Measurements from ENCODE around the gene UBAC2.
"Not testable (repeated sequence)": the region's sequence is repeated elsewhere in the genome, so short reads cannot be mapped to it uniquely, and the experiment has no call there.

Gene UBAC2

DNA sequence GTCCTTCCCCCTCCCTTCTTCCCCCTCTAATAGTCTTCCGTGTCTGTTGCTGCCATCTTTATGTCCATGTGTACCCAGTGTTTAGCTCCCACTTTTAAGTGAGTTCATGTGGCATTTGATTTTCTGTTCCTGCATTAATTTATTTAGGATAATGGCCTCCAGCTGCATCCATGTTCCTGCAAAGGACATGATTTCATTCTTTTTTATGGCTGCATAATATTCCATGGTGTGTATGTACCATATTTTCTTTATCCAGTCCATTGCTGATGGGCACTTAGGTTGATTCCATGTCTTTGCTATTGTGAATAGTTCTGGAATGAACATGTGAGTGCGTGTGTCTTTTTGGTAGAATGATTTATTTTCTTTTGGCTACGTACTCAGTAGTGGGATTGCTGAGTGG, 48.5 kb downstream of the UBAC2 start:
- DNase-seq (ENCODE audit: low read depth) = not testable (repeated sequence)

DNA sequence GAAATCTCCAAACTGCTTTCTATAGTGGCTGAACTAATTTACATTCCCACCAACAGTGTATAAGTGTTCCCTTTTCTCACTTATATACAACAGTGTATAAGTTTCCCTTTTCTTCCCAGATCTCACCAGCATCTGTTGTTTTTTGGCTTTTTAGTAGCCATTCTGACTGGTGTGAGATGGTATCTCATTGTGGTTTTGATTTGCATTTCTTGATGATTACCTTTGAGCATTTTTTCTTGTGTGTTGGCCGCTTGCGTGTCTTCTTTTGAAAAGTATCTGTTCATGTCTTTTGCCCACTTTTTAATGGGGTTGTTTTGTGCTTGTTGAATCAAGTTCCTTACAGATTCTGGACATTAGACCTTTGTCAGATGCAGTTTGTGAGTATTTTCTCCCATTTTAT, 49.0 kb downstream of the UBAC2 start:
- DNase-seq (ENCODE audit: low read depth) = not testable (repeated sequence)

DNA sequence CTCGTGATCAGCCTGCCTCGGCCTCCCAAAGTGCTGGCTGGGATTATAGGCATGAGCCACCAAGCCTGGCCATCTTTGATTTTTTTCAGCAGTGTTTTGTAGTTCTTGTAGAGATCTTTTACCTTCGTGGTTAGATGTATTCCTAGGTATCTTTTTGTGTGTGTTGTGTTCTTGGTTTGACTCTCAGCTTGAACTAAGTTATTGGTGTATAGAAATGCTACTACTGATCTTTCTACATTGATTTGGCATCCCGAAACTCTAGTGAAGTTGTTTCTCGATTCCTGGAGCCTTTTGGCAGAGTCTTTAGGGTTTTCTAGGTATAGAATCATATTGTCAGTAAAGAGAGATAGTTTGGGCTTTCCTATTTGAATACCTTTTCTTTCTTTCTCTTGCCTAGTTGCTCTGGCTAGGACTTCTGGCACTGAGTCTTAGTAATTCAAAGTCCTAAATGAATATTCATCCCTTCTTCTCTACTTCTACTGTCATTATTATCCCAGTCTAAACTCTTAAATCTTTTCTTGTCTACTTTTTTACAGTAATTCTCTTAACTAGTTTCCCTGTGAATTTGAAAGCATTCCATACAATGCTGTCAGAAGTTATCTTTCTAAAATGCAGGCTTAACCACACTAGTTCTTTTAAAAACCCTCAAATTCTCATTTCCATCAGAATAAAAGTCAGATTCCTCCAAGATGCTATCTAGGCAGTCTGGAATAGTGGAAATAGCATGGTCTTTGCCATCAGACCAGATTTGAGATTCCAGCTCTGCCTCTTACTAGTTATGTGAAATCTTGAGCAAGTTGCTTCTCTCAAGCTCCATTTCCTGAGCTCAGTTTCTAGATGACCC, 50.5 kb downstream of the UBAC2 start:
- no peak for DNase-seq (ENCODE audit: low read depth)

GRCh38 chr13:99251921-99252320, 51.3 kb downstream of the UBAC2 start:
- no peak for DNase-seq (ENCODE audit: low read depth)

DNA sequence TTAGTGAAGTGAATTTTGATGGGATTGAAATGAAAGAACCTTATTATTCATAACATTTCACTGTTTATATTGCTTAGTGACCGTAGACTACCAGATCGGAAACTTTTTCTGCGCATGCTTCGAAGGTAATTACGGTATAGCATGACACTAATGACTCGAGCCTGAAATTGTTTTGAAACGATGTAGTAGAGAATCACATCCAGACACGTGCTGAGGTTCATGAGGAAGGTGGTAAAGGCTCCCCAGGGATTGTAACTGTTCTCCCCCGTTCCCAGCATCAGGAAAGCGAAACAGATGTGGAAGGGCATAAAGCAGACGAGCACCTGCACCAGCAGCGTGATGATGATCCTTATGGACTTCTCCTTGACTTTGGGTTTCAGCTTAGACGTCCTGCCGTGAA, 54.2 kb downstream of the UBAC2 start:
- DNase-seq (ENCODE audit: low read depth) = no peak

DNA sequence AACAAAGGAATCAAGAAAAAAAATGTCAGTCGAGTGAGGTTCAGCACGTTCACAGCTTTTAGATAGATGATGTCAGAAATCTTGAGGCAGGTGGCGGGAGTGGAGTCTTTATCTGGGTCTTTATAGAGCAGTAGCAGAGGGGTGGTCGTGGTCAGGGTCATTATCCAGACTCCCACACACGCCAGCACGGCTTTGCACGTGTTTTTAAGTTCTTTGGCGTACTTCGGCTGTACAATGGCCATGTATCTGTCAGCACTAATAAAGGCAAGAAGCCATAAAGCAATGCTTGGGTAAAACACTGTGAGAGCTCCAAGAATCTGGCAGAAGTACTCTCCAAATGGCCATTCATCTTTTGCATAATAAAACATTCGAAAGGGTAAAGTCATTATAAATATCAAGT, 54.6 kb downstream of the UBAC2 start:
- no peak for DNase-seq (ENCODE audit: low read depth)

GRCh38 chr13:99256283-99256682, 55.6 kb downstream of the UBAC2 start:
- DNase-seq (ENCODE audit: low read depth) = no peak

DNA sequence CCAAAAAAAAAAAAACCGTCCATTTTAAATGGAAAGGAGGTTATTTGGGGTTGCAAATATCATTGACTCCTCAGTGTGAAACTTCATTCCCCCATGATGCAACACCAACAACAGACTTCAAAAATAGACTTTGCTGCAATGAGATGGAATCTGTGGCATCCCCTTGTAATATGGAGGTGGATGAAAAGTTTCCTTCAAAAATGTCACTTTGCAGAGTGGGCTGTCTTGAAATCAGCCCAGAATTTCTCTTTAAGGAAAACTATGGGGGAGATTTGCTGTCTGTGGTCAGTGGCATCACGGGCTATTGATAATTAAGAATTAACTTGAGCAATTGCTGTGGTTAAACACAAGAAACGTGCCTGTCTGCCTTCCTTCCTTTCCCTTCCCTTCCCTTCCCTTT, 56.1 kb downstream of the UBAC2 start:
- DNase-seq (ENCODE audit: low read depth) = no peak

DNA sequence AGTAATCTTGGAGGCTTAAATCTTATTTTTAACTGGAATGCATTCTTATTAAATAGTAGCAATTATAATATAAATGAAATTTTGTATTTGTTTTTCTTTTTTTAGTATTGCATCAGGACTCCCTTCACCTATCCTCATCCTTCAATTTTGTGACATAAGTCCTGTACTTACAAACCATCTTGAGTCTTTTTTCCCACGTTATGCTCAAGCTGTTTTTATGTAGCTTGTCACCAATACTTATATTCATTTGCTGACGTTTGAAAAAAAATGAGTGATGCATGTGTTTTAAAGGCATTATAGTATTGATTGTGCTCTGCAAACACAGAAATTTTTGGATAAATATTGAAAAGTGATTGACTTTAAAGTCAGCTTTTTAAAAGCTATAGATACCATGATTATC, 56.6 kb downstream of the UBAC2 start:
- no peak for DNase-seq (ENCODE audit: low read depth)

GRCh38 chr13:99258210-99258860, 57.7 kb downstream of the UBAC2 start, which contains the start of gene GPR18:
Gene GPR18 (minus strand): TSS chr13:99258379. CDS start chr13:99255872, 2,507 bp downstream.
- no peak for DNase-seq (ENCODE audit: low read depth)

DNA sequence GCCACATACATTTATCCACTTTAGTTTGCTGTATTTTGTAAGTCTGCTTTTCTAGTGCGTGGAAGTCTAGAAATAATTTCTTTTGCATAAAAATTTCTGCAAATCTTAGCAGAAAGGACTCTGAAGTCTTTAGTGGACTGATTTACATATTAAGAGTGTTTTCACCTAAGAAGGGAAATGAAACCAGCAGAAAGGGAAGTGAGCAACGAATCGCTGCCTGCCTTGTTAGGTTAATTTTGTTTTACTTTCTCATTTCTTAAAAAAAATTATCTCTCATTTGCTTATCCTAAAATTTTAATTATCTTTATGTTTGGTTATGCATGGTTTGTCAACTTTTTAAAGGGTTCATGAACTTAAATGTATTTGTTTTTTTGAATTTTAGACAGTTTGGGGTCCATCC, 58.3 kb downstream of the UBAC2 start:
- DNase-seq (ENCODE audit: low read depth) = no peak

- DNase-seq (ENCODE audit: low read depth) = no peak
These were observed 59.6 kb downstream of the UBAC2 start for GRCh38 chr13:99260216-99260615.

DNA sequence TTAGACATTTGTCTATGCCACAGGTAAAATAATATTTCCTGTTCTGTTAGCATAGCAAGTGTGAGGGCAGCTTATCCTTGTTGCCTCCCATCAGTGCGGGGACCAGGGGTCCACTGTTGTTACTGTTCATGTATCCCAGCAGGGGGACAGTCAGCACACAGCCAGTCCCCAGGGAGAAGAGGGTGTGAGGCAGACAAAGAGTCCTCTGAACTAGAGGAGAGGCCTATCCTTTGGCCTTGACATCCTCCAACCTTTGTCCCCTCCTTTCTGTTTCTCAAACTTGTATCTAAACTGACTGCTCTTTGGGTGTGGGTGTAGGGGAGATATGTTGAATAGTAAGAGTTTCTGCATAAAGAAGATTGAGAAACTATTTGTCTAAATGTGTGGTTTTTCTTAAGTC, 60.4 kb downstream of the UBAC2 start:
- no peak for DNase-seq (ENCODE audit: low read depth)

GRCh38 chr13:99263126-99263785, 62.6 kb downstream of the UBAC2 start:
- no peak for DNase-seq (ENCODE audit: low read depth)

DNA sequence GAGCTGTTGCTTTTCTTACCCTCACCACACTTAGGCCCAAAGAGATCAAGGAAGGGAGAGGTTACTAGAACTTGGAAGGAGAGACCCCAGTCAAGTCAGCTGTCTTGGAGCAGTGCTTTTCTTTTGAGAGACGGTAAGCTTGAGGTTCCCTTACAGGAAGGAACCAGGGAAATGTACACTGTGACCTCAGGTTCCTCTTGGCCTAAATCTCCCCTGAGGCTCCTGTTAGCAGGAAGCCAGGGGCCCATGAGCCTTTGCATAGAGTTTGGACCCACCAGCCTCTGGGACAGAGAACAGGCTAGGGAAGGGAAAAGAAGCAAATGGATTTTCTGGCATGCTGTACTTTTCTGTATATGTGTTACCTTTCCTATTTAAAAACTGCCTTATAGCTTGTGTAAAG, 63.4 kb downstream of the UBAC2 start:
- DNase-seq (ENCODE audit: low read depth) = no peak

DNA sequence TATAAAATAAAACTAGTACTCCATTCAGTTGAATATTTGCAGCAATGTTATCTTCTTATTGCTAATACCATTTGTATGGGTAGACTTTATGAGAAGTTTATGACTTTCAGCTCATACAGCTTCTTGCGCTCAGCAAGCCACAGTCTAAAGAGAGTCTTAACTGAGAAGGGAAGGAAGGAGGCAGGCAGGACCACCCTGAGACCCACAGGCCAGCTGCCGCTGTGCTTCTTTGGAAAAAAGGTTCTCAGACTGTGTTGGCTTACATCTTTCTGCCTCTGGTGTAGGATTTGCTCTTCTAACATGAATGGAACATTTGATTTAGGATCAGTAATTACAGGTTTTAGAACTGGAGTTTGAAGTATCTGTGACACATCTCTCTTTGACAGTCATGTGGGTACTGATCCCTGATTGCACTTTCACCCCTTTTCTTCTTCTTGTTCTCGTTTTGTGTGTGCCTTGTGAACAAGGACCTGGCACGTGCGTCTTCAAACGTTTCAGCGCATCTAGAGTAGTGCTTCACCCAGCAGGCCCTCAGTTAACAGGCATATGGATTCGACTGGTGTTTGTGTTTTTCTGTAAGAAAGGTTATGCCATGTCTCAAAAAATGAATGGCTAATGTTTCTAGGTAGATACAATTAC, 64.6 kb downstream of the UBAC2 start:
- no peak for DNase-seq (ENCODE audit: low read depth)

- DNase-seq (ENCODE audit: low read depth) = peak; percentile 31
These were observed 65.3 kb downstream of the UBAC2 start for GRCh38 chr13:99265821-99266426.

DNA sequence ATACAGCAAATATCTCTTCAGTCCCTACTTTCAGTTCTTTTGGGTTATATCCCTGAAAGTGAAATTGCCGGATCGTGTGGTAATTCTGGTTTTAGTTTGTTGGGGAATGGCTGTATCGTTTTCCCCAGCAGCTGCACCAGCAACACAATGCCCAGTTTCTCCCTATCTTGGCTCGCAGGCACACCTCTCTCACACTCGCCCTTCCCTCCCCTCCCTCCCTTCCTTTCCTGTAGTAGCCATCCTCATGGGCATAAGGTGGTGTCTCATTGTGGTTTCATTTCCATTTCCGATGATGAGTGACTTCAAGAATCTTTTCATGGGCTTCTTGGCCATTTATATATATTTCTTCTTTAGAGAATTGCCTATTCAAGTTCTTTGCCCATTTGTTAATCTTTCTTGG, 66.2 kb downstream of the UBAC2 start:
- no peak for DNase-seq (ENCODE audit: low read depth)

- DNase-seq (ENCODE audit: low read depth) = no peak
These were observed 67.3 kb downstream of the UBAC2 start for GRCh38 chr13:99267927-99268326.

GRCh38 chr13:99268822-99269221, 68.2 kb downstream of the UBAC2 start:
- no peak for DNase-seq (ENCODE audit: low read depth)

DNA sequence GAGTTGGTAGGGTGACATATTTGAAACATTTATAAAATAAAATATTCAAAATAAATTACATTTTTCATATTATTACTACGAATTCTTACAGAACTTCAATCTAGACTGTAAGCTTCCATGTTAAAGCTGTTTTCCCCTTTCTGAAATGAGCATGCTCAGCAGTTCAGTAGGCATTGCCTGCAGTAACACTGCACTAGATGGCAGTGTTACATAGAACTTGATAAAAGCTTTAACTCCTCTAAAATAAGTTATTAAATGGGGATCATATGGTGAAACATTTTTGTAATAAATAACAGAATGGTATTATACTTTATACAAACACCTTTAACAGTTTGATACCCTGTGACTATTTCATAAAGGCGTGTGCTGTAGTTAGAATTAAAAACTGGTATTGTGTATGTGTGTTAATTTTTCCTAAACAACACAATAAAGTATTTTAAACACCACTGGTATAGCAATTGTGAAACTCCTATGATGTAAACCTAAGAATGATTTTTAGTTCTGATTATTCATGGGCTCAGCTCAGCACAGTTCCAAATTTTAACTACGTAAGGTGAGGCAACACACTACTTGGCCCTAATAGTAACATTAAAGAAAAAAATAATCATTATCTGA, 69.1 kb downstream of the UBAC2 start:
- peak; percentile 53 for DNase-seq (ENCODE audit: low read depth)

GRCh38 chr13:99270518-99270917, 69.9 kb downstream of the UBAC2 start:
- DNase-seq (ENCODE audit: low read depth) = no peak
